ENCODE results near the gene RFX2. TPM values are rescaled to one million over a fixed set of nuclear protein-coding genes. Genes with fewer than 3 reads are reported as not detected.

RFX2 gene
- total and polyA plus RNA-seq, 9 of the 15 experiments (the other 6 are each of a cell fraction or from before 2014, with no cell fraction given), result 3.6 to 18.7 (median 8.7) TPM

DNA sequence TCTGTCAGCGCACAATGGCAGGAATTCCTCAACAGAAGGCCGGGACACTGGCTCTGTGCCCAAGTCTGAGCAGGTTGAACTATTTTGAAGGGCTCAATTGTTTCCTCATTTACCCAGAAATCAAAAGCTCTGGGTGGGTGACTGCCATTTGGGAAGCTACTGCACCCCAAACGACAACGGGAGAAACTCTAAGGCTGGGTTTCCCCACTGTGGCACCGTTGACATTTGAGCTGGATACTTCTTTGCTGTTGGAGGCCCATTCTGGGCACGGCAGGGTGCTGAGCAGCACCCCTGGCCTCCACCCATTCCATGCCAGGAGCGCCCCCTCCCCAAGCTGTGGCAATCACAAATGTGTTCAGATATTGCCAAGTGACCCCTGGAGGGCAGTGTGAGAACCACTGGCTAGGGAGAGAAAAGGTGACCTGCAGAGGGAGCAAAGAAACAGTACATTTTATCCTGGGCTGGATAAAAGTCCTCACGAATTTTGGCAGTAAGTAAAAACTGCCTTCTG, 62.5 kb downstream of the RFX2 start (continued):
- TF ChIP-seq RAD21 (CRISPR knock-in tag; conservative IDR thresholded peaks at IDR 0.05 in 1 of 2, IDR thresholded peaks at IDR 0.05 in 1 of 2) (peak; percentile 48 to 72), ZFP36 (IDR thresholded peaks at IDR 0.05; ENCODE audit: low read depth, low read length, partially characterized antibody) (peak; percentile 65), ZNF354B (CRISPR knock-in tag; IDR thresholded peaks at IDR 0.05) (no peak), ZBTB7A (IDR thresholded peaks at IDR 0.05; ENCODE audit: borderline replicate concordance, control insufficient read depth, low read depth, low read length) (peak; percentile 60; the same call in 1 of the 2 replicates), MYNN (IDR thresholded peaks at IDR 0.05) (peak; percentile 83), MYNN (CRISPR knock-in tag; IDR thresholded peaks at IDR 0.05) (no peak)
- TF ChIP-seq, protein P1, sequence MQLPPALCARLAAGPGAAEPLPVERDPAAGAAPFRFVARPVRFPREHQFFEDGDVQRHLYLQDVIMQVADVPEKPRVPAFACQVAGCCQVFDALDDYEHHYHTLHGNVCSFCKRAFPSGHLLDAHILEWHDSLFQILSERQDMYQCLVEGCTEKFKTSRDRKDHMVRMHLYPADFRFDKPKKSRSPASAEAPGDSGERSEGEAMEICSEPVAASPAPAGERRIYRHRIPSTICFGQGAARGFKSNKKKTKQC (CRISPR knock-in tag; IDR thresholded peaks at IDR 0.05), result no peak

DNA sequence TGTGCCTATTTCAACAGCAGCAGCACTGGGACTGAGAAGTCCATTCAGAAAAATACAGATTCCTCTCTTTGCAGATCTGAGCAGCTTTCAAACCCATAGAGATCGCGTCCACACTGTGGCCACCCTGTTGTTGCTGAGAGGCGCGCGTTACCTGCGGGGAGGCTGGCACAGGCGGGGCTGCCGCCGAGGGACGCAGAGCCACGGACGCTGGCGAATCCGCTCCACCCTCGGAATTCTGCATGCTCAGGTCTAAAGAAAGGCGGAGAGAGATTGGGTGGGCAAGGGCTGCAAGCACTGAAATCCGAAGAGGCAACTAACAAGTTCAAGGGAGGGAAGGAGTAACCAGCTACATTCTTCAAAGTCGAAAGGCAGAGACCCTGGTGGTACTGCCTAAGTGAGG, 63.0 kb downstream of the RFX2 start:
- ATAC-seq (no peak), FAIRE-seq (no peak), DNase-seq (ENCODE audit: extremely low read depth in 1 of 4, low spot score in 3 of 4) (no peak)
- H3K27ac ChIP-seq (ENCODE audit: extremely low read depth, low read depth, low read length), result no peak overlapping the region
- ChIA-PET CTCF (ENCODE audit: low intra/inter-chr PET ratio) (interaction anchor here (0.6 to 6.0 kb wide), 3 partner anchors 60 to 253 kb away, joined by 3 to 152 read pairs (median 6); no protein-coding TSS in a partner anchor), POLR2A (interaction anchor here (0.7 to 1.3 kb wide), 3 partner anchors 11 to 79 kb away, joined by 3 to 5 read pairs (median 3); no protein-coding TSS in a partner anchor)
- H2AFZ ChIP-seq (ENCODE audit: low read depth, low read length), result no peak overlapping the region
- BruUV-seq (replicated peaks), result no TSS peak
- no peaks in the 10 kb centered on the region for H3K27me3 ChIP-seq (ENCODE audit: control insufficient read depth in 2 of 2, insufficient read depth in 2 of 2, low read length in 2 of 2)
- no peaks in the 10 kb centered on the region for H4K20me1 ChIP-seq (replicated peaks; ENCODE audit: control insufficient read depth, insufficient read depth, low read length)
- no peak for TF ChIP-seq BRD4 (IDR thresholded peaks at IDR 0.05)
- TF ChIP-seq EGR1 (conservative IDR thresholded peaks at IDR 0.05), result no peak
- TF ChIP-seq ZNF436 (CRISPR knock-in tag; IDR thresholded peaks at IDR 0.05), result no peak
- TF ChIP-seq NR3C1 (CRISPR knock-in tag; IDR thresholded peaks at IDR 0.05), result no peak
- no peak for TF ChIP-seq MYNN (IDR thresholded peaks at IDR 0.05)
- TF ChIP-seq MYNN (CRISPR knock-in tag; IDR thresholded peaks at IDR 0.05), result no peak
- TF ChIP-seq HNRNPH1 (optimal IDR thresholded peaks at IDR 0.05; ENCODE audit: low read depth, low read length), result no peak
- TF ChIP-seq MTF1 (CRISPR knock-in tag; IDR thresholded peaks at IDR 0.05; ENCODE audit: borderline replicate concordance), result no peak
- no peak for TF ChIP-seq TBP (optimal IDR thresholded peaks at IDR 0.05; ENCODE audit: low read depth, low read length)
- no peak overlapping the region for H3K4me2 ChIP-seq (ENCODE audit: insufficient read depth, low read length)
- no peak overlapping the region for H3K4me3 ChIP-seq
- no peaks in the 10 kb centered on the region for H3K36me3 ChIP-seq (ENCODE audit: control insufficient read depth, insufficient read depth, low read length)
- H3K4me1 ChIP-seq (replicated peaks in 1 of 2; ENCODE audit: control insufficient read depth in 2 of 2, insufficient read depth in 2 of 2, low read length in 2 of 2), result peaks cover 4 to 9% of the 10 kb centered on the region in 2 experiments; a peak in 3 of 5 replicates
- no peaks in the 10 kb centered on the region for H3K9me3 ChIP-seq (replicated peaks; ENCODE audit: control insufficient read depth, insufficient read depth, low read depth, low read length)
- H3K9me1 ChIP-seq (ENCODE audit: control insufficient read depth, insufficient read depth, low read length), result no peaks in the 10 kb centered on the region
- in situ Hi-C loops (cut with MboI), result loop anchor here (5.0 kb wide), 1 partner anchor 255 kb away; no protein-coding TSS in a partner anchor
- H3K9ac ChIP-seq (ENCODE audit: insufficient read depth in 1 of 2, low read depth in 2 of 2, low read length in 2 of 2), result no peak overlapping the region
- no peaks in the 10 kb centered on the region for H3K79me2 ChIP-seq (ENCODE audit: control insufficient read depth, insufficient read depth, low read length)
- intact Hi-C loops (cut with micrococcal nuclease), result loop anchor here (10.0 kb wide), 1 partner anchor 818 kb away; no protein-coding TSS in a partner anchor
- WGBS (ENCODE audit: insufficient coverage, low coverage, missing lambda C conversion rate), result 85% methylated on average over 16 of the region's 18 CpGs
